HepG2 (cell line): ENCODE data around the gene CHML. TPM values are rescaled to one million over a fixed set of nuclear protein-coding genes. Genes with fewer than 3 reads are reported as not detected.

Experiments
- ATAC-seq: fragments of 200-7000 bp; cut with Tn5 transposase; 3 replicates; pipeline ENCODE4 v1.9.1; 2020; ENCODE audit warnings: mild to moderate bottlenecking, moderate library complexity
- BruUV-seq: library from RNA; stranded (reverse); fragments of 400-500 nt; replicated peaks from 2 replicates; lab custom pipeline; 2021; lab: Mats Ljungman, UMichigan
- CTCF ChIA-PET: fragments of 300-600 bp; formaldehyde crosslinking; extraction: SDS; loops from one replicate; lab custom pipeline; 2021; ENCODE audit warnings: low total read pairs, inconsistent platforms, low intra/inter-chr PET ratio; lab: Yijun Ruan, JAX
- POLR2A ChIA-PET: fragments of 350-600 bp; sonication (Branson Sonifier 250); formaldehyde crosslinking; loops from one replicate; lab custom pipeline; 2020; ENCODE audit warnings: antibody characterized with exemption, inconsistent platforms; lab: Yijun Ruan, JAX
- DNase-seq: peaks from one replicate; pipeline ENCODE4 v3.0.0-alpha.2; 2015; ENCODE audit warnings: low spot score
- FAIRE-seq: peaks from 3 replicates; lab custom pipeline; 2011; peaks lifted over from hg19 to GRCh38; lab: Jason Lieb, UNC
- H2AFZ ChIP-seq: one replicate; pipeline ENCODE4 v1.6.1; 2011; ENCODE audit warnings: low read length, inconsistent platforms
- H3K27ac ChIP-seq: fragments of 300-600 bp; 3 replicates; pipeline ENCODE4 v1.8.0; 2011; ENCODE audit warnings: mixed run types, mild to moderate bottlenecking, mixed read lengths, low read length, inconsistent platforms; ENCODE audit not compliant: insufficient read depth; ENCODE audit errors: extremely low read length
- H3K27me3 ChIP-seq, 2 experiments: fragments of 200-600 bp in 1 of 2; 2 replicates in 1 of 2; 3 replicates in 1 of 2; pipeline versions ENCODE4 v1.6.0 to v1.8.0; 2011; ENCODE audit warnings: low read length in 2 of 2, mild to moderate bottlenecking in 2 of 2, moderate library complexity in 2 of 2, inconsistent platforms in 1 of 2; ENCODE audit not compliant: insufficient read depth in 2 of 2, control insufficient read depth in 1 of 2
- H3K36me3 ChIP-seq, 2 experiments: fragments of 200-600 bp in 1 of 2; replicated peaks in 1 of 2; 2 replicates in 1 of 2; 3 replicates in 1 of 2; pipeline versions ENCODE4 v1.5.1 to v1.8.0; 2011; ENCODE audit warnings: low read length in 2 of 2, inconsistent platforms in 1 of 2; ENCODE audit not compliant: insufficient read depth in 2 of 2, control insufficient read depth in 1 of 2
- H3K4me1 ChIP-seq: 2 replicates; pipeline ENCODE4 v1.5.1; 2012; ENCODE audit warnings: low read length, inconsistent platforms; ENCODE audit not compliant: insufficient read depth
- H3K4me2 ChIP-seq: 2 replicates; pipeline ENCODE4 v1.6.0; 2011; ENCODE audit warnings: low read depth, low read length, inconsistent platforms
- H3K4me3 ChIP-seq, 3 experiments: fragments of 200-600 bp in 1 of 3; sonication (generic), shearing (Covaris generic) in 1 of 3; replicated peaks in 1 of 3; 2 replicates each; pipeline ENCODE4 v1.5.1; 2011 to 2016; ENCODE audit warnings: low read length in 3 of 3, inconsistent platforms in 2 of 3, low read depth in 2 of 3, mild to moderate bottlenecking in 2 of 3, control low read depth in 1 of 3, mixed read lengths in 1 of 3; ENCODE audit not compliant: insufficient read depth in 1 of 3
- H3K79me2 ChIP-seq: one replicate; pipeline ENCODE4 v1.6.1; 2011; ENCODE audit warnings: low read length, inconsistent platforms; ENCODE audit not compliant: insufficient read depth
- H3K9ac ChIP-seq: 2 replicates; pipeline ENCODE4 v1.6.0; 2011; ENCODE audit warnings: mild to moderate bottlenecking, low read depth, low read length, inconsistent platforms; ENCODE audit not compliant: insufficient read depth
- H3K9me3 ChIP-seq: 2 replicates; pipeline ENCODE4 v1.5.1; 2012; ENCODE audit warnings: mild to moderate bottlenecking, low read length
- H4K20me1 ChIP-seq: 2 replicates; pipeline ENCODE4 v1.6.0; 2011; ENCODE audit warnings: inconsistent platforms, mild to moderate bottlenecking, low read length, moderate library complexity; ENCODE audit not compliant: insufficient read depth
- FOXM1 ChIP-seq: sonication (generic); formaldehyde crosslinking; IDR thresholded peaks from 2 replicates; pipeline ENCODE4 v1.5.0; 2020; ENCODE audit warnings: missing genetic modification reagents
- GTF2F1 ChIP-seq: fragments of 150-350 bp; IDR thresholded peaks from 2 replicates; pipeline ENCODE4 v1.6.1; 2014; ENCODE audit warnings: low read length
- GZF1 ChIP-seq: sonication (generic); formaldehyde crosslinking; IDR thresholded peaks from 2 replicates; pipeline ENCODE4 v1.5.1; 2020; ENCODE audit warnings: mild to moderate bottlenecking, missing genetic modification reagents
- HDAC6 ChIP-seq: fragments of 200-600 bp; sonication (generic); IDR thresholded peaks from 2 replicates; pipeline ENCODE4 v1.7.0; 2017; ENCODE audit warnings: mild to moderate bottlenecking, antibody characterized with exemption, low read length, low read depth
- IRF2 ChIP-seq: IDR thresholded peaks from 2 replicates; pipeline ENCODE4 v1.6.1; 2018; ENCODE audit warnings: missing genetic modification reagents, missing compliant biosample characterization
- NFRKB ChIP-seq: fragments of 450-650 bp; IDR thresholded peaks from 2 replicates; pipeline ENCODE4 v1.6.1; 2017
- ZBTB8A ChIP-seq: sonication (generic); formaldehyde crosslinking; IDR thresholded peaks from 2 replicates; pipeline ENCODE4 v1.4.0; 2020; ENCODE audit warnings: mild to moderate bottlenecking, low read depth, missing genetic modification reagents, borderline replicate concordance
- ZNF530 ChIP-seq: sonication (generic); formaldehyde crosslinking; IDR thresholded peaks from 2 replicates; pipeline ENCODE4 v1.5.0; 2020; ENCODE audit warnings: low read depth, mild to moderate bottlenecking, missing genetic modification reagents
- ZNF746 ChIP-seq: sonication (generic); formaldehyde crosslinking; IDR thresholded peaks from 2 replicates; pipeline ENCODE4 v1.8.0; 2022; ENCODE audit warnings: mild to moderate bottlenecking, missing genetic modification reagents
- ZNF792 ChIP-seq: IDR thresholded peaks from 2 replicates; pipeline ENCODE4 v1.6.1; 2016
- WGBS: methylation state at CpG from one replicate; pipeline ENCODE4 v1.1.6; 2017; ENCODE audit warnings: low lambda C conversion rate; 5-methylcytosine and 5-hydroxymethylcytosine counted together
- in situ Hi-C: cut with HindIII; loops from 2 replicates; pipeline ENCODE4 v1.10.0; 2017; ENCODE audit warnings: low pct_unique_long_range_greater_than_20kb; ENCODE audit not compliant: extremely low pct_ligation_motif_present
- intact Hi-C: fragments of 100-400 bp; cut with micrococcal nuclease; formaldehyde crosslinking; loops from one replicate; pipeline ENCODE4 v1.10.0; 2022; ENCODE audit not compliant: unreplicated experiment
- polyA plus RNA-seq, 8 experiments: library from polyadenylated mRNA; depleted of rRNA in 3 of 8; stranded (reverse) in 7 of 8; unstranded in 1 of 8; fragments of >200 nt; fragmentation: Illumina TruSeq in 4 of 8; extraction: Trizol in 4 of 8; gene quantifications; 2 replicates each; pipeline versions ENCODE4 v1.2.1 to v1.2.3, GENCODE V29; 2011 to 2016; ENCODE audit warnings: low read depth in 4 of 8, missing spikeins in 1 of 8, mixed read lengths in 1 of 8; ENCODE audit not compliant: insufficient read depth in 1 of 8
- total RNA-seq, 5 experiments: library from RNA; depleted of rRNA; stranded (reverse); fragments of >200 nt; fragmentation: Illumina TruSeq; extraction: Trizol; gene quantifications; 2 replicates each; pipeline ENCODE4 v1.2.3, GENCODE V29; 2016; ENCODE audit warnings: low read depth in 1 of 5
- TF ChIP-seq, protein P1 (sequence below): sonication (generic); formaldehyde crosslinking; IDR thresholded peaks from 2 replicates; pipeline ENCODE4 v1.9.0; 2021; ENCODE audit warnings: mild to moderate bottlenecking, missing genetic modification reagents
- TF ChIP-seq, protein P2 (sequence below), 2 experiments: sonication (generic) in 1 of 2; formaldehyde crosslinking in 1 of 2; IDR thresholded peaks; 2 replicates each; pipeline versions ENCODE4 v1.5.1 to v1.6.1; 2011 to 2020; ENCODE audit warnings: borderline replicate concordance in 1 of 2, low read depth in 1 of 2, low read length in 1 of 2, mild to moderate bottlenecking in 1 of 2, missing genetic modification reagents in 1 of 2, moderate library complexity in 1 of 2
- TF ChIP-seq, protein P3 (sequence below): sonication (generic); formaldehyde crosslinking; IDR thresholded peaks from 2 replicates; pipeline ENCODE4 v1.4.0; 2020; ENCODE audit warnings: missing genetic modification reagents

Gene CHML
- total and polyA plus RNA-seq, 2 of the 13 experiments (the other 11 are each of a cell fraction or from before 2014, with no cell fraction given): 5.2 to 16.7 TPM

DNA sequence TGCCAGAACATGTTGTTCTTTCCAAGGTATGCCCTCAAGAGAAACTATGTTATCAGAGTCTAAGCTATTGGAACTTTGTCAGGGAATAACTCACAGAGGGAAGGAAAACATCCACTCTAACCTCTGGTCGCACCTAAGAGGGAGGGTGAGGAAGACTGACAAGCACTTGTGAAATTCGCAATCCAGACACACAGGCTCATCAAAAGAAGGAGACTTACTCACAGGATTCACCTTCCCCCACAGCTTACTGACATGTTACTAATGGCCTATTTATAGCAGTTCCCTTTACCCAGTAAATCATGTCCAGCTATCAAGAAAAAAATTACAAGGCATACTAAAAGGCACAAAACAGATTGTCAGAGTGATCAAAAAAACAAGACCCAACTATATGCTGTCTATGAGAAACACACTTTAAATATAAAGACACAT is 48.8 kb upstream of the CHML start:
- Histone ChIP-seq H4K20me1 (no peaks in the 10 kb centered on the region), H3K36me3 (no peaks in the 10 kb centered on the region), H2AFZ (no peak overlapping the region), H3K4me1 (no peaks in the 10 kb centered on the region), H3K79me2 (no peaks in the 10 kb centered on the region), H3K27me3 (no peaks in the 10 kb centered on the region; a peak in 1 of 5 replicates), H3K4me2 (no peak overlapping the region), H3K9me3 (no peaks in the 10 kb centered on the region), H3K27ac (no peak overlapping the region), H3K9ac (no peak overlapping the region), H3K4me3 (no peak overlapping the region)
- ChIA-PET CTCF (no interaction called here), POLR2A (no interaction called here)
- DNase-seq (no peak), ATAC-seq (no peak), FAIRE-seq (no peak)
- no TSS peak for BruUV-seq
- 6% methylated on average over 2 of the region's 2 CpGs for WGBS
- intact Hi-C loops (no loop called here), in situ Hi-C loops (no loop called here)
- TF ChIP-seq ZNF746 (no peak), IRF2 (no peak), NFRKB (no peak), ZBTB8A (CRISPR knock-in tag) (no peak), HDAC6 (no peak), ZNF792 (no peak), ZNF530 (CRISPR knock-in tag) (no peak), GZF1 (CRISPR knock-in tag) (no peak), FOXM1 (no peak), GTF2F1 (no peak)
- TF ChIP-seq, protein P1, sequence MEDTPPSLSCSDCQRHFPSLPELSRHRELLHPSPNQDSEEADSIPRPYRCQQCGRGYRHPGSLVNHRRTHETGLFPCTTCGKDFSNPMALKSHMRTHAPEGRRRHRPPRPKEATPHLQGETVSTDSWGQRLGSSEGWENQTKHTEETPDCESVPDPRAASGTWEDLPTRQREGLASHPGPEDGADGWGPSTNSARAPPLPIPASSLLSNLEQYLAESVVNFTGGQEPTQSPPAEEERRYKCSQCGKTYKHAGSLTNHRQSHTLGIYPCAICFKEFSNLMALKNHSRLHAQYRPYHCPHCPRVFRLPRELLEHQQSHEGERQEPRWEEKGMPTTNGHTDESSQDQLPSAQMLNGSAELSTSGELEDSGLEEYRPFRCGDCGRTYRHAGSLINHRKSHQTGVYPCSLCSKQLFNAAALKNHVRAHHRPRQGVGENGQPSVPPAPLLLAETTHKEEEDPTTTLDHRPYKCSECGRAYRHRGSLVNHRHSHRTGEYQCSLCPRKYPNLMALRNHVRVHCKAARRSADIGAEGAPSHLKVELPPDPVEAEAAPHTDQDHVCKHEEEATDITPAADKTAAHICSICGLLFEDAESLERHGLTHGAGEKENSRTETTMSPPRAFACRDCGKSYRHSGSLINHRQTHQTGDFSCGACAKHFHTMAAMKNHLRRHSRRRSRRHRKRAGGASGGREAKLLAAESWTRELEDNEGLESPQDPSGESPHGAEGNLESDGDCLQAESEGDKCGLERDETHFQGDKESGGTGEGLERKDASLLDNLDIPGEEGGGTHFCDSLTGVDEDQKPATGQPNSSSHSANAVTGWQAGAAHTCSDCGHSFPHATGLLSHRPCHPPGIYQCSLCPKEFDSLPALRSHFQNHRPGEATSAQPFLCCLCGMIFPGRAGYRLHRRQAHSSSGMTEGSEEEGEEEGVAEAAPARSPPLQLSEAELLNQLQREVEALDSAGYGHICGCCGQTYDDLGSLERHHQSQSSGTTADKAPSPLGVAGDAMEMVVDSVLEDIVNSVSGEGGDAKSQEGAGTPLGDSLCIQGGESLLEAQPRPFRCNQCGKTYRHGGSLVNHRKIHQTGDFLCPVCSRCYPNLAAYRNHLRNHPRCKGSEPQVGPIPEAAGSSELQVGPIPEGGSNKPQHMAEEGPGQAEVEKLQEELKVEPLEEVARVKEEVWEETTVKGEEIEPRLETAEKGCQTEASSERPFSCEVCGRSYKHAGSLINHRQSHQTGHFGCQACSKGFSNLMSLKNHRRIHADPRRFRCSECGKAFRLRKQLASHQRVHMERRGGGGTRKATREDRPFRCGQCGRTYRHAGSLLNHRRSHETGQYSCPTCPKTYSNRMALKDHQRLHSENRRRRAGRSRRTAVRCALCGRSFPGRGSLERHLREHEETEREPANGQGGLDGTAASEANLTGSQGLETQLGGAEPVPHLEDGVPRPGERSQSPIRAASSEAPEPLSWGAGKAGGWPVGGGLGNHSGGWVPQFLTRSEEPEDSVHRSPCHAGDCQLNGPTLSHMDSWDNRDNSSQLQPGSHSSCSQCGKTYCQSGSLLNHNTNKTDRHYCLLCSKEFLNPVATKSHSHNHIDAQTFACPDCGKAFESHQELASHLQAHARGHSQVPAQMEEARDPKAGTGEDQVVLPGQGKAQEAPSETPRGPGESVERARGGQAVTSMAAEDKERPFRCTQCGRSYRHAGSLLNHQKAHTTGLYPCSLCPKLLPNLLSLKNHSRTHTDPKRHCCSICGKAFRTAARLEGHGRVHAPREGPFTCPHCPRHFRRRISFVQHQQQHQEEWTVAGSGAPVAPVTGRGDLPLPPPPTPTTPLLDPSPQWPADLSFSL: no peak
- TF ChIP-seq, protein P2, sequence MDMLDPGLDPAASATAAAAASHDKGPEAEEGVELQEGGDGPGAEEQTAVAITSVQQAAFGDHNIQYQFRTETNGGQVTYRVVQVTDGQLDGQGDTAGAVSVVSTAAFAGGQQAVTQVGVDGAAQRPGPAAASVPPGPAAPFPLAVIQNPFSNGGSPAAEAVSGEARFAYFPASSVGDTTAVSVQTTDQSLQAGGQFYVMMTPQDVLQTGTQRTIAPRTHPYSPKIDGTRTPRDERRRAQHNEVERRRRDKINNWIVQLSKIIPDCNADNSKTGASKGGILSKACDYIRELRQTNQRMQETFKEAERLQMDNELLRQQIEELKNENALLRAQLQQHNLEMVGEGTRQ (IDR thresholded peaks at IDR 0.05; ENCODE audit: low read depth, low read length): no peak
- TF ChIP-seq, protein P2 (CRISPR knock-in tag; IDR thresholded peaks at IDR 0.05; ENCODE audit: borderline replicate concordance): no peak
- TF ChIP-seq, protein P3, sequence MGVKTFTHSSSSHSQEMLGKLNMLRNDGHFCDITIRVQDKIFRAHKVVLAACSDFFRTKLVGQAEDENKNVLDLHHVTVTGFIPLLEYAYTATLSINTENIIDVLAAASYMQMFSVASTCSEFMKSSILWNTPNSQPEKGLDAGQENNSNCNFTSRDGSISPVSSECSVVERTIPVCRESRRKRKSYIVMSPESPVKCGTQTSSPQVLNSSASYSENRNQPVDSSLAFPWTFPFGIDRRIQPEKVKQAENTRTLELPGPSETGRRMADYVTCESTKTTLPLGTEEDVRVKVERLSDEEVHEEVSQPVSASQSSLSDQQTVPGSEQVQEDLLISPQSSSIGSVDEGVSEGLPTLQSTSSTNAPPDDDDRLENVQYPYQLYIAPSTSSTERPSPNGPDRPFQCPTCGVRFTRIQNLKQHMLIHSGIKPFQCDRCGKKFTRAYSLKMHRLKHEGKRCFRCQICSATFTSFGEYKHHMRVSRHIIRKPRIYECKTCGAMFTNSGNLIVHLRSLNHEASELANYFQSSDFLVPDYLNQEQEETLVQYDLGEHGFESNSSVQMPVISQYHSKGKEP: no peak
